ENCODE measurements around the gene COL23A1.

Gene COL23A1

GRCh38 chr5:178430186-178431062, 159.8 kb downstream of the COL23A1 start:
- Histone ChIP-seq H3K9ac (ENCODE audit: low read length in 5 of 5) (no peak overlapping the region), H3K36me3 (ENCODE audit: control insufficient read depth in 5 of 5, insufficient read depth in 5 of 5, low read length in 5 of 5) (no peaks in the 10 kb centered on the region), H3K27ac (ENCODE audit: low read depth, low read length) (no peak overlapping the region), H3K9me3 (ENCODE audit: control insufficient read depth in 5 of 5, low read length in 5 of 5) (peaks cover 0 to 8% (median 4%) of the 10 kb centered on the region in 5 donors), H3K4me1 (ENCODE audit: control insufficient read depth in 5 of 5, insufficient read depth in 5 of 5, low read length in 5 of 5) (peaks cover 0 to 24% (median 3%) of the 10 kb centered on the region in 5 donors), H3K4me3 (ENCODE audit: low read depth in 1 of 5, low read length in 5 of 5) (no peak overlapping the region), H3K27me3 (ENCODE audit: control insufficient read depth in 5 of 5, insufficient read depth in 4 of 5, low read length in 5 of 5) (peaks cover 0 to 6% (median 0%) of the 10 kb centered on the region in 5 donors)

GRCh38 chr5:178429491-178430185, 160.6 kb downstream of the COL23A1 start:
- Histone ChIP-seq H3K27me3 (ENCODE audit: control insufficient read depth in 5 of 5, insufficient read depth in 4 of 5, low read length in 5 of 5) (peaks cover 0 to 6% (median 0%) of the 10 kb centered on the region in 5 donors), H3K4me1 (ENCODE audit: control insufficient read depth in 5 of 5, insufficient read depth in 5 of 5, low read length in 5 of 5) (peaks cover 0 to 19% (median 3%) of the 10 kb centered on the region in 5 donors), H3K4me3 (ENCODE audit: low read depth in 1 of 5, low read length in 5 of 5) (no peak overlapping the region), H3K27ac (ENCODE audit: low read depth, low read length) (no peak overlapping the region), H3K36me3 (ENCODE audit: control insufficient read depth in 5 of 5, insufficient read depth in 5 of 5, low read length in 5 of 5) (no peaks in the 10 kb centered on the region), H3K9ac (ENCODE audit: low read length in 5 of 5) (no peak overlapping the region), H3K9me3 (ENCODE audit: control insufficient read depth in 5 of 5, low read length in 5 of 5) (peaks cover 0 to 8% (median 4%) of the 10 kb centered on the region in 5 donors)

- no peaks in the 10 kb centered on the region for H3K36me3 ChIP-seq (ENCODE audit: control insufficient read depth in 5 of 5, insufficient read depth in 5 of 5, low read length in 5 of 5)
- peaks cover 0 to 13% (median 3%) of the 10 kb centered on the region in 5 donors for H3K4me1 ChIP-seq (ENCODE audit: control insufficient read depth in 5 of 5, insufficient read depth in 5 of 5, low read length in 5 of 5)
- H3K4me3 ChIP-seq (ENCODE audit: low read depth in 1 of 5, low read length in 5 of 5) = no peak overlapping the region
- peaks cover 0 to 8% (median 4%) of the 10 kb centered on the region in 5 donors for H3K9me3 ChIP-seq (ENCODE audit: control insufficient read depth in 5 of 5, low read length in 5 of 5)
- peaks cover 0 to 6% (median 0%) of the 10 kb centered on the region in 5 donors for H3K27me3 ChIP-seq (ENCODE audit: control insufficient read depth in 5 of 5, insufficient read depth in 4 of 5, low read length in 5 of 5)
- no peak overlapping the region for H3K9ac ChIP-seq (ENCODE audit: low read length in 5 of 5)
- no peak overlapping the region for H3K27ac ChIP-seq (ENCODE audit: low read depth, low read length)
Observed at GRCh38 chr5:178429156-178429468, 161.1 kb downstream of the COL23A1 start.

- no peak overlapping the region for H3K4me3 ChIP-seq (ENCODE audit: low read depth in 1 of 5, low read length in 5 of 5)
- H3K9me3 ChIP-seq (ENCODE audit: control insufficient read depth in 5 of 5, low read length in 5 of 5) = peaks cover 0 to 8% (median 4%) of the 10 kb centered on the region in 5 donors
- H3K9ac ChIP-seq (ENCODE audit: low read length in 5 of 5) = no peak overlapping the region
- no peak overlapping the region for H3K27ac ChIP-seq (ENCODE audit: low read depth, low read length)
- H3K36me3 ChIP-seq (ENCODE audit: control insufficient read depth in 5 of 5, insufficient read depth in 5 of 5, low read length in 5 of 5) = no peaks in the 10 kb centered on the region
- peaks cover 0 to 8% (median 3%) of the 10 kb centered on the region in 5 donors for H3K4me1 ChIP-seq (ENCODE audit: control insufficient read depth in 5 of 5, insufficient read depth in 5 of 5, low read length in 5 of 5)
- peaks cover 0 to 6% (median 0%) of the 10 kb centered on the region in 5 donors for H3K27me3 ChIP-seq (ENCODE audit: control insufficient read depth in 5 of 5, insufficient read depth in 4 of 5, low read length in 5 of 5)
Observed at GRCh38 chr5:178428341-178429155, 161.6 kb downstream of the COL23A1 start.

GRCh38 chr5:178427576-178428197, 162.5 kb downstream of the COL23A1 start:
- no peak overlapping the region for H3K27ac ChIP-seq (ENCODE audit: low read depth, low read length)
- no peaks in the 10 kb centered on the region for H3K36me3 ChIP-seq (ENCODE audit: control insufficient read depth in 5 of 5, insufficient read depth in 5 of 5, low read length in 5 of 5)

GRCh38 chr5:178426326-178427130, 163.7 kb downstream of the COL23A1 start:
- Histone ChIP-seq H3K27ac (ENCODE audit: low read depth, low read length) (no peak overlapping the region), H3K4me3 (ENCODE audit: low read depth in 1 of 5, low read length in 5 of 5) (no peak overlapping the region)

More at GRCh38 chr5:178427576-178428197, 162.5 kb downstream of the COL23A1 start:
- Histone ChIP-seq H3K4me1 (ENCODE audit: control insufficient read depth in 5 of 5, insufficient read depth in 5 of 5, low read length in 5 of 5) (peaks cover 0 to 5% (median 3%) of the 10 kb centered on the region in 5 donors), H3K4me3 (ENCODE audit: low read depth in 1 of 5, low read length in 5 of 5) (no peak overlapping the region), H3K9me3 (ENCODE audit: control insufficient read depth in 5 of 5, low read length in 5 of 5) (peaks cover 0 to 8% (median 4%) of the 10 kb centered on the region in 5 donors), H3K27me3 (ENCODE audit: control insufficient read depth in 5 of 5, insufficient read depth in 4 of 5, low read length in 5 of 5) (peaks cover 0 to 6% (median 0%) of the 10 kb centered on the region in 5 donors), H3K9ac (ENCODE audit: low read length in 5 of 5) (no peak overlapping the region)

GRCh38 chr5:178425621-178426068, 164.5 kb downstream of the COL23A1 start:
- Histone ChIP-seq H3K9me3 (ENCODE audit: control insufficient read depth in 5 of 5, low read length in 5 of 5) (no peaks in the 10 kb centered on the region), H3K36me3 (ENCODE audit: control insufficient read depth in 5 of 5, insufficient read depth in 5 of 5, low read length in 5 of 5) (no peaks in the 10 kb centered on the region), H3K9ac (ENCODE audit: low read length in 5 of 5) (no peak overlapping the region), H3K27ac (ENCODE audit: low read depth, low read length) (no peak overlapping the region), H3K4me3 (ENCODE audit: low read depth in 1 of 5, low read length in 5 of 5) (no peak overlapping the region), H3K4me1 (ENCODE audit: control insufficient read depth in 5 of 5, insufficient read depth in 5 of 5, low read length in 5 of 5) (no peaks in the 10 kb centered on the region), H3K27me3 (ENCODE audit: control insufficient read depth in 5 of 5, insufficient read depth in 4 of 5, low read length in 5 of 5) (peaks cover 0 to 5% (median 0%) of the 10 kb centered on the region in 5 donors)

More at GRCh38 chr5:178426326-178427130, 163.7 kb downstream of the COL23A1 start:
- peaks cover 0 to 5% (median 0%) of the 10 kb centered on the region in 5 donors for H3K27me3 ChIP-seq (ENCODE audit: control insufficient read depth in 5 of 5, insufficient read depth in 4 of 5, low read length in 5 of 5)
- no peaks in the 10 kb centered on the region for H3K36me3 ChIP-seq (ENCODE audit: control insufficient read depth in 5 of 5, insufficient read depth in 5 of 5, low read length in 5 of 5)
- peaks cover 0 to 6% (median 3%) of the 10 kb centered on the region in 5 donors for H3K9me3 ChIP-seq (ENCODE audit: control insufficient read depth in 5 of 5, low read length in 5 of 5)
- no peaks in the 10 kb centered on the region for H3K4me1 ChIP-seq (ENCODE audit: control insufficient read depth in 5 of 5, insufficient read depth in 5 of 5, low read length in 5 of 5)
- H3K9ac ChIP-seq (ENCODE audit: low read length in 5 of 5) = no peak overlapping the region

GRCh38 chr5:178424810-178425177, 165.4 kb downstream of the COL23A1 start:
- Histone ChIP-seq H3K27me3 (ENCODE audit: control insufficient read depth in 5 of 5, insufficient read depth in 4 of 5, low read length in 5 of 5) (peaks cover 0 to 5% (median 0%) of the 10 kb centered on the region in 5 donors), H3K9ac (ENCODE audit: low read length in 5 of 5) (no peak overlapping the region), H3K36me3 (ENCODE audit: control insufficient read depth in 5 of 5, insufficient read depth in 5 of 5, low read length in 5 of 5) (no peaks in the 10 kb centered on the region), H3K9me3 (ENCODE audit: control insufficient read depth in 5 of 5, low read length in 5 of 5) (no peaks in the 10 kb centered on the region), H3K27ac (ENCODE audit: low read depth, low read length) (no peak overlapping the region), H3K4me1 (ENCODE audit: control insufficient read depth in 5 of 5, insufficient read depth in 5 of 5, low read length in 5 of 5) (no peaks in the 10 kb centered on the region), H3K4me3 (ENCODE audit: low read depth in 1 of 5, low read length in 5 of 5) (no peak overlapping the region)
